Activated CD4-positive, alpha-beta T cell treated with anti-CD3 and anti-CD28 coated beads for 48 hours (primary cell): Measurements from ENCODE around the gene RERE.
"Not testable (repeated sequence)": the region's sequence is repeated elsewhere in the genome, so short reads cannot be mapped to it uniquely, and the experiment has no call there.

ENCODE experiments used
- DNase-seq: peaks from one replicate; pipeline ENCODE4 v3.0.0-alpha.2; 2020

RERE gene

GRCh38 chr1:8631163-8631562 is 186.3 kb downstream of the RERE start:
- no peak for DNase-seq

GRCh38 chr1:8629241-8630091 is 188.0 kb downstream of the RERE start:
- no peak for DNase-seq

GRCh38 chr1:8628606-8629005 is 188.8 kb downstream of the RERE start:
- DNase-seq = no peak

- DNase-seq = no peak
Observed at GRCh38 chr1:8627728-8628127, 189.7 kb downstream of the RERE start.

GRCh38 chr1:8625981-8626898 is 191.2 kb downstream of the RERE start:
- no peak for DNase-seq

- DNase-seq = no peak
Observed at GRCh38 chr1:8625491-8625890, 191.9 kb downstream of the RERE start.

- DNase-seq = not testable (repeated sequence)
Observed at GRCh38 chr1:8623651-8624192, 193.7 kb downstream of the RERE start.

GRCh38 chr1:8621785-8622348 is 195.6 kb downstream of the RERE start:
- not testable (repeated sequence) for DNase-seq

- not testable (repeated sequence) for DNase-seq
Observed at GRCh38 chr1:8621034-8621582, 196.3 kb downstream of the RERE start.

- not testable (repeated sequence) for DNase-seq
Observed at GRCh38 chr1:8619917-8620502, 197.4 kb downstream of the RERE start.

- DNase-seq = not testable (repeated sequence)
Observed at GRCh38 chr1:8619419-8619818, 198.0 kb downstream of the RERE start.

- DNase-seq = not testable (repeated sequence)
Observed at GRCh38 chr1:8616791-8617190, 200.6 kb downstream of the RERE start.

- DNase-seq = not testable (repeated sequence)
Observed at GRCh38 chr1:8611634-8612515, 205.6 kb downstream of the RERE start.

GRCh38 chr1:8607906-8608305 is 209.5 kb downstream of the RERE start:
- no peak for DNase-seq

- peak; percentile 56 for DNase-seq
Observed at GRCh38 chr1:8604041-8604945, 213.1 kb downstream of the RERE start.

GRCh38 chr1:8603220-8603616 is 214.2 kb downstream of the RERE start:
- no peak for DNase-seq

GRCh38 chr1:8602471-8603219 is 214.8 kb downstream of the RERE start:
- DNase-seq = peak; percentile 58

GRCh38 chr1:8600336-8600735 is 217.1 kb downstream of the RERE start:
- no peak for DNase-seq

- DNase-seq = no peak
Observed at GRCh38 chr1:8599646-8600212, 217.7 kb downstream of the RERE start.
